ENCODE measurements around the gene ZFP57.
"Not testable (repeated sequence)": the region's sequence is repeated elsewhere in the genome, so short reads cannot be mapped to it uniquely, and the experiment has no call there.

The ZFP57 gene

GRCh38 chr6:29696147-29697125, 15.5 kb upstream of the ZFP57 start:
- DNase-seq = no peak

DNA sequence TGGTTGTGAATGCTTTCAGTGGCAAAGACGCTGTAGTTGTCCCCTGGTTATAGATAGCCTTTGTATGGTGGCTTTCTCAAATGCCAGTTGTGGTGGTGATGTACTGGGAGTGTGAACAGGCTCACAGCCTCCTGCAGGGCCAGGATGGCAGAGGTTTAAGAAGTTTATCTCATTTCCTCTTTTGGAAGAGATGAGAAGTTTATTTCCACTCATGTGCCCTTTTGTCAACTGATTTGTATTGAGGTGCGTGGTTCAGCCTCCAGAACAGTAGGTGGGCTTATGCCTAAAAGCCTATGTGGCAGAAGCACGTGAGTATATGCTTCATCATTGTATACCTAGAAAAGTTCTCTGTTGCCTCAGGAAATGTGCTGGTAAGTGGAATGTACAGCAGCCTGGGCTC, 13.7 kb upstream of the ZFP57 start:
- no peak for DNase-seq

DNA sequence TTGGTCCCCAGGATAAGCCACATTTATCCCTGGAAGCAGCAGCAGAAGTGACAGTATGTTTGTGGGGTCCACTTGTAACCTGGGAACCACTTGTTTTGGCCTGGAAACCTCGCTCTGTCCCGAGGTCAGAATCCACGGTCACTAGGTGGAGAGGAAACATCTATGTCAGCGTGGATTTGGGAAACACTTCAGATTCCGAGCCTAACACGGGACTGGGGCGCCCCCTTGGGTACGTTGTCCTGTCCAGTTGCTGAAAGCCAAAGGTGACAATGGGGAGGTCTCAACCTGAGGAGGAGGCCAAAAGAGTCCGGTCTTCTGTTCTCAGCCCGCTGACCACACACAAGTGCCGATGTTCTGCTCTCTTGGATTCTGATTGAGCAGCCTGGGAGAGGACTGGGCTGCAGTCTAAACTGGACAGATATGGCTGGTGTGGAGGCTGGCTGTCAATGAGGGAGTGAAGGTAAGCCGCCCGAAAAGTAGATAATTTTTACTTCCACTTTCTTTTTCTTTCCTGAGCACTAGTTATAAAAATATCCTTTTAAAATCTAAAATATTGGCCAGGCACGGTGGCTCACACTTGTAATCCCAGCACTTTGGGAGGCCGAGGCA, 4.9 kb upstream of the ZFP57 start:
- DNase-seq = no peak

DNA sequence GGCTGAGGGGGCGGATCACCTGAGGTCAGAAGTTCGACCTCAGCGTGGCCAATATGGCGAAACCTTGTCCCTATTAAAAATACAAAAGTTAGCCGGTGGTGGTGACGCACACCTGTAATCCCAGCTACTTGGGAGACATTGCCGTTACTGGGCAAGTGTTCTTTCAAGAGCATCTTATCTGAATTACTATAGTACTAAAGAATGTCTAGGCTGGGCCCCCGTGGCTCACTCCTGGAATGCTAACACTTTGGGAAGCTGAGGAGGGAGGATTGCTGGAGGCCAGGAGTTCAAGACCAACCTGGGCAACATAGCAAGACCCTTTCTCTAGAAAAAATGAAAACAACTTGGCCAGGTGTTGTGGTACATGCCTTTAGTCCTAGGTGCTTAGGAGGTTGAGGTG, 859 bp upstream of the ZFP57 start:
- DNase-seq = no peak

DNA sequence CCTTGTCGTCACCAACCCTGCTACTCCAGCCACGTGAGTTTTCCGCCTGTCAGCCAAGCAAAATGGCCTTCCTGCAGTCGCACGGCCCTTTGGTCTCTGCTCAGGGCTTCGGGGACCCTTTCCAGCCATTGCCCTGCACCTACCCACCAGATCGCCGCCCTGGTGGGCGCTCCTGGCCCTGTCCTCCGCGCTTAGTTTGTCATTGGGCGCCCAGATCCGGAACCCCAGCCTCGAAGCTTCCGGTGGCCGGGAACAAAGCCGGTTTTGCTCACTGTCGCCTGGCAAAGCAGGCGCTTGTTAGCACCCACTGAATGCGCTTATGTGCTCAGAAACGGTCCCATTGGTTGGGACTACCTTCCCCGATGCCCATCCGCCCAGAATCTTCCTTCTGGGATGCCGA, 536 bp downstream of the ZFP57 start:
- no peak for DNase-seq

- DNase-seq = no peak
Measured at GRCh38 chr6:29679962-29680361, 990 bp downstream of the ZFP57 start.

GRCh38 chr6:29678114-29678513, 2.8 kb downstream of the ZFP57 start:
- no peak for DNase-seq

- DNase-seq = no peak
Measured at GRCh38 chr6:29676981-29677601, 3.9 kb downstream of the ZFP57 start.

- no peak for DNase-seq
Measured at GRCh38 chr6:29675561-29675960, 5.4 kb downstream of the ZFP57 start.

GRCh38 chr6:29674008-29674407, 6.9 kb downstream of the ZFP57 start:
- DNase-seq = no peak

DNA sequence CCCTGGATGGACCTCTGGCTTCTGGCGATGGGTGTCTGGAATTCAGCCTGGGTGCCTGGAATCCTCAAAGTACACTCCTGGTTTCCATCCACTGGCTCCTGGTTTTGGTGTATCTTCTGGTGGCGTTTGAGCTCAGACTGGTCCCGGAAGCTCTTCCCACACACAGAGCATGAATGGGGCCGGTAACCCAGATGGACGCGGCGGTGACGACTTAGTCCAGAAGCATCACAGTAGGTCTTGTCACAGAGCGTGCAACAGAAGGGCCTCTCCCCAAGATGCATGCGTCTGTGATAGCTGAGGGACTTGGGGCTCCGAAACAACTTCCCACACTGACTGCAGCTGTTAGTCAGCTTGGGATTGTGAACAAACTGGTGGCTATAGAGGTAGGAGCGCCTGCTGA, 7.8 kb downstream of the ZFP57 start:
- no peak for DNase-seq

- DNase-seq = not testable (repeated sequence)
Measured at GRCh38 chr6:29672116-29672515, 8.8 kb downstream of the ZFP57 start.

DNA sequence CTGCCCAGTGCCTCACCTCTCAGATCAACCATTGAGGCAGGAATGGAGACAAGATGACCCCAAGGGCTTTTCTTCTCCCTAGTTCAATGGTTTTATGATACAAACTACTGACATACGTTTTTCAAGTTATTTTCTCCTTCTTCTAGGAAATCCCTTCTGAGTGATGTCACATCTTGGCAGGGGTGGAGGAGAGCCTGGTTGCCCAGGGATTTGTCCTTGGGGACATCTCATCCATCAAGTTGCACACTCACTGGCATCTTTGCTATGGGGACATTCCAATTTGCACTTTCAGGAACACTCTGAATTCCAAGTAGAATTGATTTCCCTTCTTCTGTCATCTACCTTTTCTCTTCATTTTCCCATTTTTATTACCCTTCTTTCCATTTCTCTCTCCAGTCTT, 9.9 kb downstream of the ZFP57 start:
- no peak for DNase-seq

DNA sequence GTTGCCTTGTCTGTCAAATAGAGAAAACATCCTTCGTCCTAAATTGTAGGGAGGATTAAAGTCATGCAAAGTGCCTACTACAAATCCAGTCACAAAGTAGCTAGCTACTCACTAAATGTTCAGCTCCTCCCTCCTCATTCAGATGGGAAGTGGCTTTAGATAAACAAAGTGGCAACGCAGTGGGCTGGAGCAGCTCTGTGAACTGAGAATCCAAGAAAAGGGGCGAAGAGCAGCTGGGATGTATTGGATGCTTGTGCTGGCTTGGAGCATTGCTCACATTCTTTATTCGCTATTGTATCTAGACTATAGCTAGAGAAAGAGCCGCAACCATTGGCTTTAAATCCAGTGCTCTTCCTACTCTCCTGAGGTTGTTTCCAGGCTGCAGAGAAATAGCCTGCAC, 13.8 kb downstream of the ZFP57 start:
- no peak for DNase-seq

- no peak for DNase-seq
Measured at GRCh38 chr6:29666826-29667130, 14.2 kb downstream of the ZFP57 start.

- DNase-seq = no peak
Measured at GRCh38 chr6:29665942-29666825, 14.8 kb downstream of the ZFP57 start.

GRCh38 chr6:29663300-29664042, 17.5 kb downstream of the ZFP57 start:
- DNase-seq = no peak

GRCh38 chr6:29661502-29662141, 19.3 kb downstream of the ZFP57 start:
- not testable (repeated sequence) for DNase-seq

- DNase-seq = no peak
Measured at GRCh38 chr6:29661071-29661470, 19.9 kb downstream of the ZFP57 start.

- no peak for DNase-seq
Measured at GRCh38 chr6:29656798-29657197, 24.2 kb downstream of the ZFP57 start, which contains the start of gene MOG. MOG (plus strand) TSS chr6:29657092; CDS start chr6:29657210, 118 bp downstream.

DNA sequence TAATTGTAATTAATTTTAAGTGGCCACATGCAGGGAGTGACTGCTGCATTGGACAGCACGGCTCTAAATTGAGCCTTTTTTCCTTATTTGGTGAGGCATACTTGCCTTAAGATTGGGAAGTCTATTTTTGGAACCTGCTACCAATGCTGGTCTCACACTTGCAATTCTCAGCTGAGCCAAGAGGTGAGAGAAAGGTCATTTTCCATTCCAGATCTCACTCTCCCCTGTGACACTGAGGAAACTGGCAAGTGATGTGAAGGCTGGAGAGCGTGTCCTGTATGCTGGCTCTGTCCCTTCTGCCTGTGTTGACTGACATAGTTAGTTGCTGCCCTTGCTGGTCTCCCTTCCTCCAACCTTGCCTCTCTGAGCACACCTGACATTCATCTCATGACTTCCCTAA, 24.8 kb downstream of the ZFP57 start:
- no peak for DNase-seq

DNA sequence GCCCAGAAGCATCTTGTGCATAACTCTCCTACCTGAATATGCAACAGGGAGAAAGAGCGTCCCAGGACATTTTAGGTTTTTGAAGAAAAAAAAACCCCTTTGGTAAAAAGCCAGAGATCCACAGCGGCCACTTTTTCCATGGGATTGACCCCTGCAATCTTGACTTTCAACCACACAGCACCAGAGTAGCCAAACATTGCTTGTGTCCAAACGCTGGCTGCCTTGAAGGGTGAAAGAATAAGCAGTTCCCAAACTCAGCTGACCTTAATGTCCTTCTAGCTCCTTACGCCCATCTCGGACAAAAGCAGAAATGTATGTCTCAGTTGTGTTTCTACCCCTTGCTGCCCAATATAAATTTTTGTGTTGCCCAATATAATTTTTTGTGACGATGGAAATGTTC, 25.3 kb downstream of the ZFP57 start:
- DNase-seq = no peak

Measured in CD4-positive, alpha-beta T cell treated with Interferon alpha-2 for 1 hour (primary cell).